Measurements from ENCODE around the gene USP21. TPM values are rescaled to one million over a fixed set of nuclear protein-coding genes. Genes with fewer than 3 reads are reported as not detected.

The USP21 gene
- total and polyA plus RNA-seq, 2 of the 13 experiments (the other 11 are each of a cell fraction or from before 2014, with no cell fraction given) = 10.1 to 33.1 TPM

- no peak for TF ChIP-seq GPBP1L1 (CRISPR knock-in tag; IDR thresholded peaks at IDR 0.05)
- TF ChIP-seq UBTF (CRISPR knock-in tag; IDR thresholded peaks at IDR 0.05) = no peak; the same call in 1 of the 2 replicates
- TF ChIP-seq ZNF17 (CRISPR knock-in tag; IDR thresholded peaks at IDR 0.05) = no peak
- no peak for TF ChIP-seq MLLT10 (CRISPR knock-in tag; IDR thresholded peaks at IDR 0.05)
- TF ChIP-seq ZNF564 (CRISPR knock-in tag; IDR thresholded peaks at IDR 0.05) = no peak
- TF ChIP-seq CERS6 (CRISPR knock-in tag; IDR thresholded peaks at IDR 0.05) = no peak
- no peak for TF ChIP-seq ZNF597 (CRISPR knock-in tag; IDR thresholded peaks at IDR 0.05)
- no peak for TF ChIP-seq SRF (IDR thresholded peaks at IDR 0.05; ENCODE audit: low read depth, low read length)
- no peak for TF ChIP-seq NFATC3 (CRISPR knock-in tag; IDR thresholded peaks at IDR 0.05)
- TF ChIP-seq SNAPC2 (CRISPR knock-in tag; IDR thresholded peaks at IDR 0.05) = no peak
- no peak for TF ChIP-seq SOX5 (CRISPR knock-in tag; IDR thresholded peaks at IDR 0.05; ENCODE audit: borderline replicate concordance)
- peak; percentile 61 for TF ChIP-seq XRCC5 (optimal IDR thresholded peaks at IDR 0.05; ENCODE audit: low read length)
- TF ChIP-seq MAFF (IDR thresholded peaks at IDR 0.05; ENCODE audit: low read depth, low read length) = 0 out of 2 replicates have a peak, but pooled peaks have one; percentile 11
- TF ChIP-seq RBFOX2 (IDR thresholded peaks at IDR 0.05; ENCODE audit: low read depth, low read length) = no peak
- no peak for TF ChIP-seq FOXP1 (IDR thresholded peaks at IDR 0.05)
- no peak for TF ChIP-seq FOXP1 (CRISPR knock-in tag; IDR thresholded peaks at IDR 0.05)
- no peak for TF ChIP-seq ZNF382 (CRISPR knock-in tag; IDR thresholded peaks at IDR 0.05; ENCODE audit: borderline replicate concordance)
- no peak for TF ChIP-seq TRIM22 (IDR thresholded peaks at IDR 0.05)
- no peak for TF ChIP-seq KDM5A (IDR thresholded peaks at IDR 0.05; ENCODE audit: borderline replicate concordance, low read length)
- TF ChIP-seq ZNF512B (CRISPR knock-in tag; IDR thresholded peaks at IDR 0.05; ENCODE audit: borderline replicate concordance) = no peak
These were observed 33.5 kb downstream of the USP21 start (continued) for GRCh38 chr1:161192476-161193465.
